ENCODE data around the gene PTPN23. TPM values are rescaled to one million over a fixed set of nuclear protein-coding genes. Genes with fewer than 3 reads are reported as not detected.

PTPN23 gene
- total RNA-seq, 1 donor from 2014 or later, result 11.6 TPM

GRCh38 chr3:47405820-47406761, 25.3 kb downstream of the PTPN23 start:
- DNase-seq (ENCODE audit: low read depth, low spot score), result no peak

GRCh38 chr3:47406762-47407149, 25.9 kb downstream of the PTPN23 start:
- DNase-seq (ENCODE audit: low read depth, low spot score), result no peak

- DNase-seq (ENCODE audit: low read depth, low spot score), result no peak
These were observed 26.4 kb downstream of the PTPN23 start for GRCh38 chr3:47407237-47407636.

GRCh38 chr3:47407896-47408838, 27.3 kb downstream of the PTPN23 start:
- DNase-seq (ENCODE audit: low read depth, low spot score), result no peak

GRCh38 chr3:47408839-47409229, 28.0 kb downstream of the PTPN23 start:
- no peak for DNase-seq (ENCODE audit: low read depth, low spot score)

GRCh38 chr3:47409284-47409683, 28.5 kb downstream of the PTPN23 start:
- no peak for DNase-seq (ENCODE audit: low read depth, low spot score)

GRCh38 chr3:47409688-47410416, 29.0 kb downstream of the PTPN23 start:
- DNase-seq (ENCODE audit: low read depth, low spot score), result no peak

- DNase-seq (ENCODE audit: low read depth, low spot score), result no peak
These were observed 29.5 kb downstream of the PTPN23 start for GRCh38 chr3:47410417-47410720.

GRCh38 chr3:47410801-47411646, 30.2 kb downstream of the PTPN23 start:
- no peak for DNase-seq (ENCODE audit: low read depth, low spot score)

- DNase-seq (ENCODE audit: low read depth, low spot score), result no peak
These were observed 31.1 kb downstream of the PTPN23 start for GRCh38 chr3:47411696-47412452.

- DNase-seq (ENCODE audit: low read depth, low spot score), result no peak
These were observed 31.6 kb downstream of the PTPN23 start for GRCh38 chr3:47412453-47412756.

- no peak for DNase-seq (ENCODE audit: low read depth, low spot score)
These were observed 32.2 kb downstream of the PTPN23 start for GRCh38 chr3:47412842-47413520.

GRCh38 chr3:47413751-47414150, 32.9 kb downstream of the PTPN23 start:
- DNase-seq (ENCODE audit: low read depth, low spot score), result no peak

- no peak for DNase-seq (ENCODE audit: low read depth, low spot score)
These were observed 33.3 kb downstream of the PTPN23 start for GRCh38 chr3:47414161-47414564.

- DNase-seq (ENCODE audit: low read depth, low spot score), result no peak
These were observed 34.1 kb downstream of the PTPN23 start for GRCh38 chr3:47414666-47415587.

GRCh38 chr3:47416041-47416440, 35.2 kb downstream of the PTPN23 start:
- no peak for DNase-seq (ENCODE audit: low read depth, low spot score)

GRCh38 chr3:47418167-47419082, 37.6 kb downstream of the PTPN23 start:
- DNase-seq (ENCODE audit: low read depth, low spot score), result no peak

Measured in pulmonary artery endothelial cell (primary cell).